Stimulated activated effector memory CD8-positive, alpha-beta T cell treated with anti-CD3 and anti-CD28 coated beads, Interleukin-12 subunit alpha, Interleukin-12 subunit beta, amount 100 ng/mL, for 72 hours (primary cell): ENCODE data around the gene CYTH3.

Experiments used
- ATAC-seq: fragments of 150-1000 bp; cut with Tn5 transposase; 2 replicates; pipeline ENCODE4 v1.10.0; 2021
- DNase-seq, 2 donors: peaks; one replicate each; pipeline ENCODE4 v3.0.0; 2021 to 2022; ENCODE audit warnings: low spot score in 2 of 2
- H3K27ac Mint-ChIP-seq: one replicate; pipeline ENCODE4 v1.8.0; 2022; ENCODE audit warnings: mild to moderate bottlenecking, mixed read lengths
- H3K36me3 Mint-ChIP-seq: one replicate; pipeline ENCODE4 v1.8.0; 2022; ENCODE audit warnings: mild to moderate bottlenecking, mixed read lengths
- H3K4me1 Mint-ChIP-seq: one replicate; pipeline ENCODE4 v1.8.0; 2022; ENCODE audit warnings: mixed read lengths
- H3K4me3 Mint-ChIP-seq: one replicate; pipeline ENCODE4 v1.8.0; 2022; ENCODE audit warnings: mild to moderate bottlenecking, mixed read lengths
- H3K9me3 Mint-ChIP-seq: one replicate; pipeline ENCODE4 v1.8.0; 2022; ENCODE audit warnings: mixed read lengths

Gene CYTH3

GRCh38 chr7:6256109-6256483, 16.3 kb downstream of the CYTH3 start:
- H3K9me3 Mint-ChIP-seq = no peaks in the 10 kb centered on the region
- no peaks in the 10 kb centered on the region for H3K36me3 Mint-ChIP-seq
- peak overlapping the region; percentile 35 for H3K27ac Mint-ChIP-seq
- peaks cover 47% of the 10 kb centered on the region for H3K4me1 Mint-ChIP-seq
- ATAC-seq (no peak), DNase-seq (no peak)
- H3K4me3 Mint-ChIP-seq = peak overlapping the region; percentile 34

- Mint-ChIP-seq H3K27ac (no peak overlapping the region), H3K9me3 (no peaks in the 10 kb centered on the region), H3K4me3 (no peak overlapping the region), H3K4me1 (peaks cover 48% of the 10 kb centered on the region), H3K36me3 (peaks cover 9% of the 10 kb centered on the region)
- DNase-seq = no peak
- ATAC-seq = no peak
Measured at GRCh38 chr7:6254866-6255265, 17.6 kb downstream of the CYTH3 start.

- ATAC-seq (no peak), DNase-seq (no peak)
- Mint-ChIP-seq H3K4me1 (peaks cover 55% of the 10 kb centered on the region), H3K4me3 (no peak overlapping the region), H3K9me3 (no peaks in the 10 kb centered on the region), H3K36me3 (peaks cover 9% of the 10 kb centered on the region), H3K27ac (no peak overlapping the region)
Measured at GRCh38 chr7:6252748-6253147, 19.7 kb downstream of the CYTH3 start.

- no peaks in the 10 kb centered on the region for H3K9me3 Mint-ChIP-seq
- no peak overlapping the region for H3K4me3 Mint-ChIP-seq
- ATAC-seq (no peak), DNase-seq (no peak)
- H3K27ac Mint-ChIP-seq = no peak overlapping the region
- H3K4me1 Mint-ChIP-seq = peaks cover 52% of the 10 kb centered on the region
- H3K36me3 Mint-ChIP-seq = peaks cover 9% of the 10 kb centered on the region
Measured at GRCh38 chr7:6252341-6252746, 20.1 kb downstream of the CYTH3 start.

- no peak overlapping the region for H3K27ac Mint-ChIP-seq
- no peaks in the 10 kb centered on the region for H3K9me3 Mint-ChIP-seq
- no peak for DNase-seq
- H3K4me3 Mint-ChIP-seq = no peak overlapping the region
- H3K4me1 Mint-ChIP-seq = peaks cover 50% of the 10 kb centered on the region
- peaks cover 9% of the 10 kb centered on the region for H3K36me3 Mint-ChIP-seq
- ATAC-seq = no peak
Measured at GRCh38 chr7:6251653-6252052, 20.8 kb downstream of the CYTH3 start.

- H3K4me3 Mint-ChIP-seq = peak overlapping the region; percentile 33
- ATAC-seq (peak; percentile 96), DNase-seq (peak in 1 of 2 donors; percentile 67)
- H3K4me1 Mint-ChIP-seq = peaks cover 44% of the 10 kb centered on the region
- no peaks in the 10 kb centered on the region for H3K9me3 Mint-ChIP-seq
- peaks cover 9% of the 10 kb centered on the region for H3K36me3 Mint-ChIP-seq
- peak overlapping the region; percentile 79 for H3K27ac Mint-ChIP-seq
Measured at GRCh38 chr7:6250364-6250833, 22.0 kb downstream of the CYTH3 start.

GRCh38 chr7:6249043-6249442, 23.4 kb downstream of the CYTH3 start:
- Mint-ChIP-seq H3K4me3 (no peak overlapping the region), H3K27ac (no peak overlapping the region), H3K36me3 (peaks cover 9% of the 10 kb centered on the region), H3K9me3 (no peaks in the 10 kb centered on the region), H3K4me1 (peaks cover 49% of the 10 kb centered on the region)
- DNase-seq (no peak), ATAC-seq (no peak)

GRCh38 chr7:6248581-6248980, 23.8 kb downstream of the CYTH3 start:
- no peak overlapping the region for H3K4me3 Mint-ChIP-seq
- DNase-seq (no peak), ATAC-seq (no peak)
- no peak overlapping the region for H3K27ac Mint-ChIP-seq
- H3K4me1 Mint-ChIP-seq = peaks cover 49% of the 10 kb centered on the region
- no peaks in the 10 kb centered on the region for H3K9me3 Mint-ChIP-seq
- peaks cover 9% of the 10 kb centered on the region for H3K36me3 Mint-ChIP-seq

GRCh38 chr7:6246251-6246917, 26.0 kb downstream of the CYTH3 start:
- H3K36me3 Mint-ChIP-seq = peaks cover 9% of the 10 kb centered on the region
- no peak overlapping the region for H3K27ac Mint-ChIP-seq
- H3K9me3 Mint-ChIP-seq = no peaks in the 10 kb centered on the region
- no peak overlapping the region for H3K4me3 Mint-ChIP-seq
- DNase-seq = no peak
- no peak for ATAC-seq
- peaks cover 48% of the 10 kb centered on the region for H3K4me1 Mint-ChIP-seq

GRCh38 chr7:6244021-6244420, 28.4 kb downstream of the CYTH3 start:
- no peaks in the 10 kb centered on the region for H3K36me3 Mint-ChIP-seq
- H3K4me3 Mint-ChIP-seq = no peak overlapping the region
- H3K27ac Mint-ChIP-seq = peak overlapping the region; percentile 67
- H3K4me1 Mint-ChIP-seq = peaks cover 43% of the 10 kb centered on the region
- DNase-seq (no peak), ATAC-seq (no peak)
- no peaks in the 10 kb centered on the region for H3K9me3 Mint-ChIP-seq

GRCh38 chr7:6243168-6243567, 29.3 kb downstream of the CYTH3 start:
- no peaks in the 10 kb centered on the region for H3K9me3 Mint-ChIP-seq
- peak overlapping the region; percentile 67 for H3K27ac Mint-ChIP-seq
- DNase-seq (no peak), ATAC-seq (no peak)
- H3K36me3 Mint-ChIP-seq = no peaks in the 10 kb centered on the region
- no peak overlapping the region for H3K4me3 Mint-ChIP-seq
- H3K4me1 Mint-ChIP-seq = peaks cover 40% of the 10 kb centered on the region

- no peaks in the 10 kb centered on the region for H3K36me3 Mint-ChIP-seq
- DNase-seq = no peak
- H3K9me3 Mint-ChIP-seq = no peaks in the 10 kb centered on the region
- ATAC-seq = no peak
- peaks cover 44% of the 10 kb centered on the region for H3K4me1 Mint-ChIP-seq
- H3K4me3 Mint-ChIP-seq = no peak overlapping the region
- H3K27ac Mint-ChIP-seq = no peak overlapping the region
Measured at GRCh38 chr7:6242561-6242960, 29.9 kb downstream of the CYTH3 start.

- no peak for ATAC-seq
- Mint-ChIP-seq H3K4me1 (peaks cover 37% of the 10 kb centered on the region), H3K9me3 (no peaks in the 10 kb centered on the region), H3K27ac (no peak overlapping the region), H3K36me3 (no peaks in the 10 kb centered on the region), H3K4me3 (peak overlapping the region; percentile 65)
- no peak for DNase-seq
Measured at GRCh38 chr7:6241607-6241973, 30.8 kb downstream of the CYTH3 start.

GRCh38 chr7:6238309-6238925, 34.0 kb downstream of the CYTH3 start:
- Mint-ChIP-seq H3K27ac (no peak overlapping the region), H3K9me3 (no peaks in the 10 kb centered on the region), H3K36me3 (no peaks in the 10 kb centered on the region), H3K4me3 (no peak overlapping the region), H3K4me1 (peaks cover 48% of the 10 kb centered on the region)
- ATAC-seq (no peak), DNase-seq (no peak)

GRCh38 chr7:6237730-6238129, 34.7 kb downstream of the CYTH3 start:
- H3K4me1 Mint-ChIP-seq = peaks cover 54% of the 10 kb centered on the region
- ATAC-seq (no peak), DNase-seq (no peak)
- no peaks in the 10 kb centered on the region for H3K36me3 Mint-ChIP-seq
- no peaks in the 10 kb centered on the region for H3K9me3 Mint-ChIP-seq
- no peak overlapping the region for H3K4me3 Mint-ChIP-seq
- H3K27ac Mint-ChIP-seq = no peak overlapping the region

GRCh38 chr7:6237011-6237410, 35.4 kb downstream of the CYTH3 start:
- peaks cover 61% of the 10 kb centered on the region for H3K4me1 Mint-ChIP-seq

More at GRCh38 chr7:6237011-6237410, 35.4 kb downstream of the CYTH3 start:
- H3K9me3 Mint-ChIP-seq = no peaks in the 10 kb centered on the region
- H3K4me3 Mint-ChIP-seq = no peak overlapping the region
- DNase-seq (no peak), ATAC-seq (no peak)
- no peak overlapping the region for H3K27ac Mint-ChIP-seq
- no peaks in the 10 kb centered on the region for H3K36me3 Mint-ChIP-seq
